HCT116 (cell line): ENCODE measurements around the gene ARHGEF40. TPM values are rescaled to one million over a fixed set of nuclear protein-coding genes. Genes with fewer than 3 reads are reported as not detected.

ENCODE experiments used
- ATAC-seq: fragments of 200-7000 bp; cut with Tn5 transposase; 2 replicates; pipeline ENCODE4 v1.9.1; 2020; ENCODE audit warnings: mild to moderate bottlenecking, moderate library complexity
- BruUV-seq: library from RNA; stranded (reverse); fragments of 400-500 nt; replicated peaks from 2 replicates; lab custom pipeline; 2021; lab: Mats Ljungman, UMichigan
- CTCF ChIA-PET: fragments of 300-600 bp; sonication (Branson Sonifier 250); formaldehyde crosslinking; loops from one replicate; lab custom pipeline; 2021; ENCODE audit warnings: antibody characterized with exemption; lab: Charles Lee
- POLR2A ChIA-PET: fragments of 300-600, 350-600 bp; sonication (Branson Sonifier 250); formaldehyde crosslinking; loops from one replicate; lab custom pipeline; 2021; ENCODE audit warnings: antibody characterized with exemption; lab: Charles Lee
- RAD21 ChIA-PET, 2 experiments: fragments of 300-600 bp; sonication (Branson Sonifier 250); formaldehyde crosslinking; loops; one replicate each; lab custom pipeline; 2023; ENCODE audit warnings: low total read pairs in 2 of 2; ENCODE audit not compliant: uncharacterized antibody in 2 of 2, unreplicated experiment in 2 of 2, low non-redundant PET in 1 of 2; lab: Charles Lee
- DNase-seq: peaks from one replicate; pipeline ENCODE4 v3.0.0-alpha.2; 2010; ENCODE audit warnings: low read depth, low spot score
- H2AFZ ChIP-seq: fragments of 200-600 bp; shearing (Covaris generic), sonication (generic); 2 replicates; pipeline ENCODE4 v1.6.1; 2017; ENCODE audit warnings: low read depth, mixed run types, mixed read lengths, antibody characterized with exemption, low read length; ENCODE audit not compliant: poor library complexity, severe bottlenecking
- H3K27ac ChIP-seq: 2 replicates; pipeline ENCODE4 v1.5.1; 2012; ENCODE audit warnings: low read depth, low read length
- H3K27me3 ChIP-seq: fragments of 200-600 bp; sonication (generic); 2 replicates; pipeline ENCODE4 v1.6.1; 2016; ENCODE audit warnings: mixed run types, low read length, mixed read lengths; ENCODE audit not compliant: insufficient read depth
- H3K36me3 ChIP-seq, 2 experiments: fragments of 200-500 bp in 1 of 2; fragments of 200-600 bp in 1 of 2; sonication (Bioruptor generic) in 1 of 2; sonication (generic) in 1 of 2; 2 replicates each; pipeline versions ENCODE4 v1.5.1 to v1.6.1; 2014 to 2016; ENCODE audit warnings: low read length in 2 of 2, inconsistent platforms in 1 of 2, mixed read lengths in 1 of 2, mixed run types in 1 of 2; ENCODE audit not compliant: insufficient read depth in 2 of 2, control insufficient read depth in 1 of 2
- H3K4me1 ChIP-seq, 2 experiments: fragments of 200-600 bp in 1 of 2; sonication (generic) in 1 of 2; 2 replicates each; pipeline versions ENCODE4 v1.5.1 to v1.6.1; 2012 to 2017; ENCODE audit warnings: low read length in 2 of 2, inconsistent platforms in 1 of 2, mild to moderate bottlenecking in 1 of 2, mixed read lengths in 1 of 2, mixed run types in 1 of 2, moderate library complexity in 1 of 2; ENCODE audit not compliant: insufficient read depth in 2 of 2, control insufficient read depth in 1 of 2
- H3K4me2 ChIP-seq: fragments of 200-600 bp; sonication (generic); 2 replicates; pipeline ENCODE4 v1.6.1; 2017; ENCODE audit warnings: mixed run types, low read length, mixed read lengths
- H3K4me3 ChIP-seq, 2 experiments: fragments of 200-600 bp in 1 of 2; sonication (generic) in 1 of 2; replicated peaks in 1 of 2; 2 replicates each; pipeline ENCODE4 v1.5.1; 2011 to 2016; ENCODE audit warnings: low read length in 2 of 2, control low read depth in 1 of 2, low read depth in 1 of 2, mild to moderate bottlenecking in 1 of 2, mixed read lengths in 1 of 2, mixed run types in 1 of 2
- H3K79me2 ChIP-seq: fragments of 200-600 bp; sonication (generic); 2 replicates; pipeline ENCODE4 v1.6.1; 2017; ENCODE audit warnings: mild to moderate bottlenecking, mixed run types, low read length, moderate library complexity, mixed read lengths; ENCODE audit not compliant: insufficient read depth
- H3K9ac ChIP-seq: fragments of 200-600 bp; sonication (generic); 2 replicates; pipeline ENCODE4 v1.6.1; 2016; ENCODE audit warnings: low read length, mixed read lengths
- H3K9me2 ChIP-seq: fragments of 200-600 bp; sonication (generic), shearing (Covaris generic); 2 replicates; pipeline ENCODE4 v1.6.1; 2017; ENCODE audit warnings: mixed run types, mild to moderate bottlenecking, moderate library complexity; ENCODE audit not compliant: insufficient read depth
- H3K9me3 ChIP-seq, 2 experiments: fragments of 200-500 bp in 1 of 2; fragments of 200-600 bp in 1 of 2; sonication (Bioruptor generic) in 1 of 2; sonication (generic) in 1 of 2; 2 replicates each; pipeline ENCODE4 v1.6.1; 2014 to 2017; ENCODE audit warnings: low read length in 2 of 2, mixed read lengths in 2 of 2, inconsistent platforms in 1 of 2, low read depth in 1 of 2, mild to moderate bottlenecking in 1 of 2, mixed run types in 1 of 2, moderate library complexity in 1 of 2; ENCODE audit not compliant: control insufficient read depth in 1 of 2, insufficient read depth in 1 of 2
- H4K20me1 ChIP-seq: fragments of 200-600 bp; sonication (generic), shearing (Covaris generic); 2 replicates; pipeline ENCODE4 v1.6.1; 2017; ENCODE audit warnings: mixed run types, mild to moderate bottlenecking, moderate library complexity; ENCODE audit not compliant: insufficient read depth
- ATF3 ChIP-seq: IDR thresholded peaks from 2 replicates; pipeline ENCODE4 v1.6.1; 2012
- CBX3 ChIP-seq: IDR thresholded peaks from 2 replicates; pipeline ENCODE4 v1.6.1; 2012; ENCODE audit warnings: low read depth
- CTCF ChIP-seq, 3 experiments: fragments of 200-600 bp in 1 of 3; sonication (generic) in 1 of 3; IDR thresholded peaks in 2 of 3; conservative IDR thresholded peaks in 1 of 3; 2 replicates each; pipeline ENCODE4 v1.5.1; 2012 to 2017; ENCODE audit warnings: low read depth in 2 of 3, low read length in 2 of 3, antibody characterized with exemption in 1 of 3, borderline replicate concordance in 1 of 3, control low read depth in 1 of 3, mild to moderate bottlenecking in 1 of 3, mixed read lengths in 1 of 3, mixed run types in 1 of 3, moderate library complexity in 1 of 3; ENCODE audit not compliant: insufficient read depth in 1 of 3
- ELF1 ChIP-seq: IDR thresholded peaks from 2 replicates; pipeline ENCODE4 v1.6.1; 2012; ENCODE audit warnings: low read depth, borderline replicate concordance
- EZH2 ChIP-seq: fragments of 200-600 bp; sonication (generic); IDR thresholded peaks from 2 replicates; pipeline ENCODE4 v1.6.1; 2017; ENCODE audit warnings: antibody characterized with exemption, mixed run types
- EZH2phosphoT487 ChIP-seq: fragments of 200-600 bp; IDR thresholded peaks from 2 replicates; pipeline ENCODE4 v1.6.1; 2018; ENCODE audit warnings: antibody characterized with exemption, borderline replicate concordance
- FOSL1 ChIP-seq: IDR thresholded peaks from 2 replicates; pipeline ENCODE4 v1.6.1; 2012; ENCODE audit warnings: low read depth
- JUND ChIP-seq: IDR thresholded peaks from 2 replicates; pipeline ENCODE4 v1.6.1; 2012
- MAX ChIP-seq: IDR thresholded peaks from 2 replicates; pipeline ENCODE4 v1.6.1; 2012
- POLR2A ChIP-seq: IDR thresholded peaks from 2 replicates; pipeline ENCODE4 v1.7.0; 2011; ENCODE audit warnings: borderline replicate concordance; ENCODE audit not compliant: insufficient read depth, insufficient read length; ENCODE audit errors: extremely low read depth
- POLR2AphosphoS5 ChIP-seq: IDR thresholded peaks from 2 replicates; pipeline ENCODE4 v1.6.1; 2011; ENCODE audit warnings: mild to moderate bottlenecking, low read depth, low read length, moderate library complexity
- RAD21 ChIP-seq: IDR thresholded peaks from 2 replicates; pipeline ENCODE4 v1.6.1; 2012; ENCODE audit warnings: low read depth, mild to moderate bottlenecking
- SIN3A ChIP-seq: IDR thresholded peaks from 2 replicates; pipeline ENCODE4 v1.6.1; 2012; ENCODE audit warnings: low read depth
- SP1 ChIP-seq: IDR thresholded peaks from 2 replicates; pipeline ENCODE4 v1.6.1; 2012; ENCODE audit warnings: low read depth
- SRF ChIP-seq: IDR thresholded peaks from 2 replicates; pipeline ENCODE4 v1.6.1; 2012; ENCODE audit warnings: low read depth
- TCF7L2 ChIP-seq: IDR thresholded peaks from 2 replicates; pipeline ENCODE4 v1.7.0; 2011; ENCODE audit warnings: borderline replicate concordance, inconsistent platforms; ENCODE audit not compliant: insufficient read depth, insufficient read length; ENCODE audit errors: extremely low read depth
- YY1 ChIP-seq: IDR thresholded peaks from 2 replicates; pipeline ENCODE4 v1.6.1; 2011; ENCODE audit warnings: low read length, low read depth, moderate library complexity, mild to moderate bottlenecking; ENCODE audit not compliant: insufficient replicate concordance; ENCODE audit errors: extremely low read depth
- ZBTB33 ChIP-seq: IDR thresholded peaks from 2 replicates; pipeline ENCODE4 v1.6.1; 2011; ENCODE audit warnings: mild to moderate bottlenecking, low read length, moderate library complexity; ENCODE audit not compliant: insufficient replicate concordance; ENCODE audit errors: extremely low read depth
- intact Hi-C: fragments of 100-400 bp; cut with micrococcal nuclease; formaldehyde crosslinking; loops from 2 replicates; pipeline ENCODE4 v1.10.0; 2022
- total RNA-seq: library from RNA; stranded (reverse); gene quantifications from one replicate; pipeline ENCODE4 v1.2.1, GENCODE V29; 2021; ENCODE audit not compliant: unreplicated experiment

ARHGEF40 gene
- total RNA-seq, 1 experiment from 2014 or later: 6.3 TPM

- TF ChIP-seq CTCF (IDR thresholded peaks at IDR 0.05 in 2 of 3, conservative IDR thresholded peaks at IDR 0.05 in 1 of 3; ENCODE audit: borderline replicate concordance in 1 of 3, insufficient read depth in 1 of 3, low read depth in 2 of 3, low read length in 2 of 3) (no peak), SRF (no peak), YY1 (no peak), POLR2AphosphoS5 (no peak)
Observed at GRCh38 chr14:21075719-21076437, 5.8 kb downstream of the ARHGEF40 start (continued).

GRCh38 chr14:21077672-21078071 lies 7.6 kb downstream of the ARHGEF40 start:
- POLR2A ChIA-PET: no interaction called here
- RAD21 ChIA-PET: no interaction called here
- H2AFZ ChIP-seq: no peak overlapping the region
- H3K36me3 ChIP-seq: no peaks in the 10 kb centered on the region; a peak in 1 of 4 replicates
- no peak for ATAC-seq
- H3K9me2 ChIP-seq: no peaks in the 10 kb centered on the region
- TF ChIP-seq EZH2 (no peak), YY1 (no peak), ATF3 (no peak), POLR2A (no peak), TCF7L2 (no peak), RAD21 (no peak), CBX3 (no peak), EZH2phosphoT487 (no peak), SIN3A (no peak), MAX (no peak), CTCF (IDR thresholded peaks at IDR 0.05 in 2 of 3, conservative IDR thresholded peaks at IDR 0.05 in 1 of 3; ENCODE audit: borderline replicate concordance in 1 of 3, insufficient read depth in 1 of 3, low read depth in 2 of 3, low read length in 2 of 3) (no peak), POLR2AphosphoS5 (no peak), SP1 (no peak), FOSL1 (no peak), SRF (no peak), JUND (no peak), ELF1 (no peak), ZBTB33 (no peak)
- H3K4me3 ChIP-seq: no peak overlapping the region
- CTCF ChIA-PET: no interaction called here
- intact Hi-C loops: no loop called here
- no peaks in the 10 kb centered on the region for H4K20me1 ChIP-seq
- no peaks in the 10 kb centered on the region for H3K79me2 ChIP-seq
- no peaks in the 10 kb centered on the region for H3K9me3 ChIP-seq
- H3K4me2 ChIP-seq: no peak overlapping the region
- peaks cover under 1 to 4% of the 10 kb centered on the region in 2 experiments; a peak in 3 of 4 replicates for H3K4me1 ChIP-seq
- no peak overlapping the region for H3K9ac ChIP-seq
- no peak overlapping the region for H3K27ac ChIP-seq
- no peak for DNase-seq
- H3K27me3 ChIP-seq: no peaks in the 10 kb centered on the region
- BruUV-seq: no TSS peak
